DND-41 (cell line): ENCODE measurements around the gene TSPYL2.

Experiments
- ATAC-seq: fragments of 200-7000 bp; cut with Tn5 transposase; 3 replicates; pipeline ENCODE4 v1.9.1; 2021; ENCODE audit warnings: low read depth; ENCODE audit not compliant: insufficient read depth
- DNase-seq: peaks from one replicate; pipeline ENCODE4 v3.0.0-alpha.2; 2020
- H2AFZ ChIP-seq: 2 replicates; pipeline ENCODE4 v1.6.0; 2012; ENCODE audit warnings: low read depth, low read length
- H3K27ac ChIP-seq: 2 replicates; pipeline ENCODE4 v1.5.1; 2012; ENCODE audit warnings: low read length, inconsistent platforms
- H3K27me3 ChIP-seq: fragments of 200-600 bp; sonication (generic); 2 replicates; pipeline ENCODE4 v1.6.0; 2012; ENCODE audit warnings: low read length, mild to moderate bottlenecking, inconsistent platforms; ENCODE audit not compliant: insufficient read depth, poor library complexity
- H3K36me3 ChIP-seq: 2 replicates; pipeline ENCODE4 v1.5.1; 2012; ENCODE audit warnings: low read length, inconsistent platforms; ENCODE audit not compliant: insufficient read depth
- H3K4me1 ChIP-seq: 2 replicates; pipeline ENCODE4 v1.5.1; 2012; ENCODE audit warnings: mild to moderate bottlenecking, low read length; ENCODE audit not compliant: insufficient read depth
- H3K4me2 ChIP-seq: 2 replicates; pipeline ENCODE4 v1.6.0; 2012; ENCODE audit warnings: mild to moderate bottlenecking, moderate library complexity, low read length, inconsistent platforms; ENCODE audit not compliant: insufficient read depth
- H3K4me3 ChIP-seq, 2 experiments: fragments of 200-600 bp in 1 of 2; shearing (Covaris generic) in 1 of 2; 2 replicates each; pipeline ENCODE4 v1.5.1; 2012 to 2016; ENCODE audit warnings: inconsistent platforms in 2 of 2, low read length in 2 of 2, mild to moderate bottlenecking in 2 of 2, low read depth in 1 of 2, moderate library complexity in 1 of 2
- H3K79me2 ChIP-seq: 2 replicates; pipeline ENCODE4 v1.6.0; 2012; ENCODE audit warnings: low read length, inconsistent platforms; ENCODE audit not compliant: insufficient read depth
- H3K9ac ChIP-seq: 2 replicates; pipeline ENCODE4 v1.6.0; 2012; ENCODE audit warnings: low read depth, mild to moderate bottlenecking, inconsistent platforms, low read length, moderate library complexity
- H3K9me3 ChIP-seq: 2 replicates; pipeline ENCODE4 v1.5.1; 2012; ENCODE audit warnings: low read length, moderate library complexity, mild to moderate bottlenecking, inconsistent platforms; ENCODE audit not compliant: insufficient read depth, severe bottlenecking
- H4K20me1 ChIP-seq: 2 replicates; pipeline ENCODE4 v1.6.0; 2012; ENCODE audit warnings: low read length; ENCODE audit not compliant: insufficient read depth
- CTCF ChIP-seq: IDR thresholded peaks from 2 replicates; pipeline ENCODE4 v1.5.1; 2012; ENCODE audit warnings: borderline replicate concordance, low read length, moderate library complexity, mild to moderate bottlenecking; ENCODE audit not compliant: poor library complexity, severe bottlenecking; ENCODE audit errors: extremely low read depth
- EZH2 ChIP-seq: IDR thresholded peaks from 3 replicates; pipeline ENCODE4 v1.6.1; 2012; ENCODE audit warnings: borderline replicate concordance, low read depth, mild to moderate bottlenecking, moderate library complexity, low read length, inconsistent platforms; ENCODE audit not compliant: severe bottlenecking

Gene TSPYL2

GRCh38 chrX:53044995-53045394 lies 37.2 kb upstream of the TSPYL2 start:
- Histone ChIP-seq H4K20me1 (no peaks in the 10 kb centered on the region), H3K9ac (no peak overlapping the region), H3K4me1 (no peaks in the 10 kb centered on the region), H3K36me3 (no peaks in the 10 kb centered on the region), H3K27ac (no peak overlapping the region), H3K4me2 (no peak overlapping the region), H3K79me2 (no peaks in the 10 kb centered on the region), H3K27me3 (no peaks in the 10 kb centered on the region), H2AFZ (no peak overlapping the region), H3K4me3 (no peak overlapping the region), H3K9me3 (no peaks in the 10 kb centered on the region)
- ATAC-seq (no peak), DNase-seq (no peak)
- TF ChIP-seq CTCF (no peak), EZH2 (no peak)

GRCh38 chrX:53047228-53047627 lies 34.9 kb upstream of the TSPYL2 start:
- Histone ChIP-seq H3K9ac (no peak overlapping the region), H2AFZ (no peak overlapping the region), H3K9me3 (no peaks in the 10 kb centered on the region), H4K20me1 (no peaks in the 10 kb centered on the region), H3K27me3 (no peaks in the 10 kb centered on the region), H3K36me3 (no peaks in the 10 kb centered on the region), H3K27ac (no peak overlapping the region), H3K79me2 (no peaks in the 10 kb centered on the region), H3K4me2 (no peak overlapping the region), H3K4me1 (no peaks in the 10 kb centered on the region), H3K4me3 (no peak overlapping the region)
- TF ChIP-seq CTCF (peak; percentile 17), EZH2 (no peak)
- DNase-seq (no peak), ATAC-seq (no peak)

- Histone ChIP-seq H3K4me2 (no peak within 1 kb of the TSS), H2AFZ (no peak within 1 kb of the TSS), H3K9ac (no peak within 1 kb of the TSS), H3K79me2 (no peaks in the 10 kb centered on the region), H4K20me1 (no peaks in the 10 kb centered on the region), H3K4me1 (no peaks in the 10 kb centered on the region), H3K36me3 (no peaks in the 10 kb centered on the region), H3K9me3 (no peaks in the 10 kb centered on the region), H3K27ac (no peak within 1 kb of the TSS), H3K4me3 (no peak within 1 kb of the TSS), H3K27me3 (no peaks in the 10 kb centered on the region)
- ATAC-seq (no peak), DNase-seq (no peak)
- TF ChIP-seq EZH2 (no peak), CTCF (no peak)
These were observed 33.7 kb upstream of the TSPYL2 start, which contains the start of gene GPR173 for GRCh38 chrX:53048169-53049126. Gene GPR173, plus strand, starts transcription at chrX:53048789. Its CDS starts 27,833 bp downstream, at chrX:53076622.
